Upper lobe of left lung (tissue), 4 donors: ENCODE data around the gene MAST4.

ENCODE experiments used
- EP300 ChIP-seq, 4 donors: sonication (generic); formaldehyde crosslinking; IDR thresholded peaks; one replicate each; pipeline ENCODE4 v1.5.1; 2017; ENCODE audit warnings: antibody characterized with exemption in 4 of 4, control low read depth in 2 of 4
- POLR2A ChIP-seq, 4 donors: fragments of 450-650 bp; IDR thresholded peaks; one replicate each; pipeline ENCODE4 v1.5.1; 2016 to 2017; ENCODE audit warnings: antibody characterized with exemption in 4 of 4, mild to moderate bottlenecking in 2 of 4
- POLR2AphosphoS5 ChIP-seq, 2 donors: sonication (generic); formaldehyde crosslinking; IDR thresholded peaks; one replicate each; pipeline ENCODE4 v1.5.1; 2017; ENCODE audit warnings: antibody characterized with exemption in 2 of 2
- TF ChIP-seq, protein P1 (sequence below), 6 experiments: fragments of 450-650 bp in 4 of 6; fragments of 200-600 bp in 2 of 6; sonication (generic) in 2 of 6; IDR thresholded peaks; one replicate each; pipeline ENCODE4 v1.5.1; 2016 to 2019; ENCODE audit warnings: antibody characterized with exemption in 6 of 6

DNA sequence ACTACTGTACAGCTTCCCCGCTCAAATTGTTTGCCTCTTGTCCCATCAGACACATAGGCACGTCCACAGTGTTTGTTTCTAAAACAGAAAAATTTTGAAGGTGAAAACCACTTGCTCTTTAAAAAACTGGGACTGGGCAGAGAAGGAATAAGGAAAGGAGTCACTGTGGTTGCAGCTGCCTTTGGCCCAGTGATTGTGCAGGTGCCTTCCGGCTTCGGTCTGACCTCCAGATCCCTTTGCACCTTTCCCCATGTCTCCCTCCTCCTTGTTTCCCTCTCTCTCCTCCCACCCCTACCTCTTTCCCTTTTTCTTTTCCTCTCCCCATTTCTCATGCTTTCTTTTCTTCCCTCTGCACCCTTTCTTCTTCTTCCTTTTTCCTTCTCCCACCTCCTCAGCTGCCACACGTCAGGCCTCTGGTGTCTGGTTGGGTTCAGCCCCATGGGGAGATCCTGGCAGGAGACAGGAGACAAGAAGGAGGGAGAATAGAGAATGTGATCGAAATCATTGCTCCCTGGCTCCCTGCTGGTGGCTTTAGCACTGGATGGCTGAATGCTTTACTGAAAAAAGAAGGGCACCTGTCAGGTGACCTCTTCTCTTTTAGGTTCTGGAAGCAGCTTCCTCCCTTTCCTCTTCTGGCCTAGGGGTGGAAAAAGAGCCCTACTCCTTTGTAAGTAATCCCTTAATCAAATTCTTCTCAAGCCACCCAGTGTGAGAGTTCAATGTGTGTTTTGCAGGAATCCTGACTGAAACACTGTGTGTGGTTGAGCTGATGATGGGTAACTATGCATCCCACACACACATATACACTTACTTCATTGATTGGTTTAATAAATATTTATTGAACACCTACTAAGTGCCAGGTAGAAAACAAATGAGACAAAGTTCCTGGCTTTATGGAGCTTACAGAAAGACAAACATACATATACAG, 267.3 kb downstream of the MAST4 start:
- TF ChIP-seq POLR2AphosphoS5 (IDR thresholded peaks at IDR 0.05) (no peak), EP300 (IDR thresholded peaks at IDR 0.05) (no peak), POLR2A (IDR thresholded peaks at IDR 0.05) (no peak)
- TF ChIP-seq, protein P1, sequence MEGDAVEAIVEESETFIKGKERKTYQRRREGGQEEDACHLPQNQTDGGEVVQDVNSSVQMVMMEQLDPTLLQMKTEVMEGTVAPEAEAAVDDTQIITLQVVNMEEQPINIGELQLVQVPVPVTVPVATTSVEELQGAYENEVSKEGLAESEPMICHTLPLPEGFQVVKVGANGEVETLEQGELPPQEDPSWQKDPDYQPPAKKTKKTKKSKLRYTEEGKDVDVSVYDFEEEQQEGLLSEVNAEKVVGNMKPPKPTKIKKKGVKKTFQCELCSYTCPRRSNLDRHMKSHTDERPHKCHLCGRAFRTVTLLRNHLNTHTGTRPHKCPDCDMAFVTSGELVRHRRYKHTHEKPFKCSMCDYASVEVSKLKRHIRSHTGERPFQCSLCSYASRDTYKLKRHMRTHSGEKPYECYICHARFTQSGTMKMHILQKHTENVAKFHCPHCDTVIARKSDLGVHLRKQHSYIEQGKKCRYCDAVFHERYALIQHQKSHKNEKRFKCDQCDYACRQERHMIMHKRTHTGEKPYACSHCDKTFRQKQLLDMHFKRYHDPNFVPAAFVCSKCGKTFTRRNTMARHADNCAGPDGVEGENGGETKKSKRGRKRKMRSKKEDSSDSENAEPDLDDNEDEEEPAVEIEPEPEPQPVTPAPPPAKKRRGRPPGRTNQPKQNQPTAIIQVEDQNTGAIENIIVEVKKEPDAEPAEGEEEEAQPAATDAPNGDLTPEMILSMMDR (IDR thresholded peaks at IDR 0.05): no peak
